HEK293T (cell line): Measurements from ENCODE around the gene MAEA.

Experiments
- ARNT ChIP-seq: fragments of 450-650 bp; IDR thresholded peaks from 2 replicates; pipeline ENCODE4 v1.6.1; 2017; ENCODE audit warnings: mild to moderate bottlenecking
- BHLHE40 ChIP-seq: fragments of 450-650 bp; IDR thresholded peaks from 2 replicates; pipeline ENCODE4 v1.6.1; 2016; ENCODE audit warnings: mild to moderate bottlenecking, moderate library complexity, borderline replicate concordance
- ELF4 ChIP-seq: fragments of 450-650 bp; IDR thresholded peaks from 2 replicates; pipeline ENCODE4 v1.6.1; 2017; ENCODE audit warnings: antibody characterized with exemption
- FOXA1 ChIP-seq: fragments of 450-650 bp; IDR thresholded peaks from 2 replicates; pipeline ENCODE4 v1.6.1; 2016; ENCODE audit warnings: mild to moderate bottlenecking
- FOXM1 ChIP-seq: fragments of 450-650 bp; IDR thresholded peaks from 2 replicates; pipeline ENCODE4 v1.6.1; 2017; ENCODE audit warnings: mild to moderate bottlenecking, borderline replicate concordance
- HDGF ChIP-seq: fragments of 450-650 bp; IDR thresholded peaks from 2 replicates; pipeline ENCODE4 v1.6.1; 2017; ENCODE audit warnings: antibody characterized with exemption, borderline replicate concordance
- LEF1 ChIP-seq: fragments of 450-650 bp; IDR thresholded peaks from 2 replicates; pipeline ENCODE4 v1.6.1; 2017; ENCODE audit warnings: mild to moderate bottlenecking, borderline replicate concordance
- SP1 ChIP-seq: fragments of 450-650 bp; IDR thresholded peaks from 2 replicates; pipeline ENCODE4 v1.6.1; 2017
- TARDBP ChIP-seq: fragments of 450-650 bp; IDR thresholded peaks from 2 replicates; pipeline ENCODE4 v1.6.1; 2016
- ZNF384 ChIP-seq: fragments of 450-650 bp; IDR thresholded peaks from 2 replicates; pipeline ENCODE4 v1.6.1; 2016

- TF ChIP-seq SP1 (no peak), BHLHE40 (no peak), ELF4 (no peak), ZNF384 (no peak), FOXA1 (no peak), FOXM1 (no peak), HDGF (no peak), LEF1 (no peak), TARDBP (no peak), ARNT (no peak)
Measured at GRCh38 chr4:1375761-1376322, 86.2 kb downstream of the MAEA start.
